ENCODE measurements around the gene BFAR. TPM values are rescaled to one million over a fixed set of nuclear protein-coding genes. Genes with fewer than 3 reads are reported as not detected.

The BFAR gene
- total and polyA plus RNA-seq, 2 of the 8 experiments (the other 6 are each of a cell fraction or from before 2014, with no cell fraction given): 56.9 to 78.2 TPM

DNA sequence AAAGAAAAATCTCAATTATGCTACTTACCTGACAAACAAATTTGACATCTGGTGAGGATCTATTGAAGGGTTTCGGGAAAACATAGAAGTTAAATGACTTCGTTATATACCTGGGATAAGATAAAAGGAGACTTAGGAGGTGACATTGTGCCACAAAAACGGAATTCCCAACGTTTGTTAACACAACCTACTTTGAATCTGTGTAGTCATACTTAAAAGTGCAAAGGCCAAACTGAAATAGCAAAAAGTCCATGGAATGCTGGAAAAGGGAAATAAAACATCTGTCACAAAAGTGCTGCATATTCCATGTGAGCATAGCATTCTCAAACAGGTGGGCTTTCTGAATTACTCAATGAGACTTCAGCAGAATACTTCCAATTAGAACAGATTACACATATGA, 5.7 kb upstream of the BFAR start (continued):
- TF ChIP-seq CHD7 (IDR thresholded peaks at IDR 0.05; ENCODE audit: insufficient replicate concordance, low read length): no peak
- TF ChIP-seq GTF2F1 (IDR thresholded peaks at IDR 0.05; ENCODE audit: borderline replicate concordance, low read depth, low read length): no peak
- no peak for TF ChIP-seq MAFK (IDR thresholded peaks at IDR 0.05; ENCODE audit: low read depth, low read length)
- no peak for TF ChIP-seq RXRA (IDR thresholded peaks at IDR 0.05; ENCODE audit: insufficient read depth, low read depth, low read length)
- TF ChIP-seq ZNF274 (IDR thresholded peaks at IDR 0.05; ENCODE audit: borderline replicate concordance, extremely low read depth, low read length): no peak
- TF ChIP-seq BRCA1 (IDR thresholded peaks at IDR 0.05; ENCODE audit: low read depth, low read length): no peak
- TF ChIP-seq JUN (IDR thresholded peaks at IDR 0.05; ENCODE audit: low read depth, low read length): no peak
